Astrocyte (in vitro differentiated cells and primary cell): Measurements from ENCODE around the gene ACVR1.

Experiments
- CTCF ChIP-seq: IDR thresholded peaks from 2 replicates; pipeline ENCODE4 v1.5.1; 2011; ENCODE audit warnings: low read depth, mild to moderate bottlenecking, inconsistent platforms, low read length, moderate library complexity; ENCODE audit not compliant: insufficient read depth
- EZH2 ChIP-seq: IDR thresholded peaks from 2 replicates; pipeline ENCODE4 v1.6.1; 2012; ENCODE audit warnings: mild to moderate bottlenecking, low read length, inconsistent platforms; ENCODE audit not compliant: insufficient read depth

DNA sequence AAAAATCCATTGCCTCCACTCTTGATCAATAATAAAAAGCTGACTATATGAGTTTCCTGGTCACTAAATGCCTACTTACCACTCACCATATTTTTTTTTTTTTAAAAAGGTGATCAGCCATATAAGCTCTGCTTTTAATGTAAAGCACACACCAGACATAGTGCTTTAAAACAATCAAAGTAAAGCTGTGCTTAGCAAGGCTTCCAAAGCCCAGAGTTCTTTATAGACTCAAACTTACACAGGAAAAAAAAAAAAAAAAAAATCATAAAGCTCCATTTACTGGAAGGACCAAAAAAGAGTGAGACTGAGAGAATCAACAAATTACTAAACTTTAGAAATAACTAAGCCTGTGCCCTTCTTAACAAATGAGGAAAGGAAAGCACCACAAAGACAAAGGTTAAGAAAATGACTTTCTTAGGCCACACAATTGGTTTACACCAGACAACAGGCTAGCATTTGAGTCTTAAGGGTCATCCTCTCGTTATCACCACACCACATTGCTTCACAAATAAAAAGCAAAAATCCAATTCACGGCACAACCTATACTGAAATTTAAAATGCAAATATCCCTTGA lies 11.2 kb downstream of the ACVR1 start:
- TF ChIP-seq CTCF (no peak), EZH2 (no peak)
